ENCODE results near the gene CRPPA. TPM values are rescaled to one million over a fixed set of nuclear protein-coding genes. Genes with fewer than 3 reads are reported as not detected.
A peak's percentile ranks its signal among the peaks of the same experiment; 100 is the strongest.
"Not testable (repeated sequence)": the region's sequence is repeated elsewhere in the genome, so short reads cannot be mapped to it uniquely, and the experiment has no call there.

Gene CRPPA
- total RNA-seq, 2 experiments from 2014 or later, result 1.4 to 1.6 TPM

DNA sequence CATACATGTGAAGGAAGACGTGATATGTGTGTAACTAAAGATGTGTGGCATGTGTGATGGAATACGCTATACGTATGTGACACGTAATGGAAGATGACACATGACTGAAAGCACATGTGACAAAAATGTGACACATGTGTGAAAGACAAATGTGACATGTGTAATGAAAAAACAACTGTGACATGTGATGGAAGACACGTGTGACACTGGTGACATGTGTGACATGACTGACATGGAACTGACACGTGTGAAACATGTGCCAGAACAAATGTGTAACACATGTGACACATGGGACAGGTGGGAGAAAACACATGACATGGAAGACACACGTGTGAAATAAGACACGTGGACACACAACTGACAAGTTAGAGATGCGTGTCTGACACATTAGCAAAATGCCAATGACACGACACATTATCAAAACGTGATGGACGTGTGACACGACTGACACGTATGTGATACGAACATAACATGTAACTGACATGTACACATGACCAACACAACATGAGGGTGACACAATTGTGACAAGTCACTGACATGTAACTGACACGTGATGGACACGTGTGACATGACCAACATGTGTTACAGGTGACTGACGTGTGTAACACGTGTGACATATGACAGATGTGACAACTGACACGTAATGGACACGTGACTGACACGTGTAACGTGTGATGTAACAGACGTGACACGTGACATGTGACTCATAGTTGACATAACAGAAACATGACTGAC, 24.4 kb downstream of the CRPPA start:
- ChIA-PET CTCF (no interaction called here), POLR2A (no interaction called here)
- intact Hi-C loops (cut with micrococcal nuclease), result no loop called here
- no peak for TF ChIP-seq CTCF (IDR thresholded peaks at IDR 0.05)
- Mint-ChIP-seq H3K27me3 (no peaks in the 10 kb centered on the region), H3K4me3 (no peak overlapping the region), H3K9me3 (peaks cover 34% of the 10 kb centered on the region), H3K4me1 (ENCODE audit: low read depth) (peaks cover 3% of the 10 kb centered on the region), H3K36me3 (ENCODE audit: low read depth) (peaks cover 30% of the 10 kb centered on the region), H3K27ac (no peak overlapping the region)
- peak; percentile 20 for ATAC-seq
- no peak for DNase-seq

GRCh38 chr7:16395121-16395520, 26.2 kb downstream of the CRPPA start:
- CTCF ChIA-PET, result interaction anchor here (0.5 to 1.8 kb wide), 2 partner anchors 74 to 170 kb away, joined by 3 to 4 read pairs; no protein-coding TSS in a partner anchor
- intact Hi-C loops (cut with micrococcal nuclease), result no loop called here
- Mint-ChIP-seq H3K36me3 (ENCODE audit: low read depth) (peaks cover 24% of the 10 kb centered on the region), H3K4me3 (no peak overlapping the region), H3K4me1 (ENCODE audit: low read depth) (peaks cover 3% of the 10 kb centered on the region), H3K27me3 (no peaks in the 10 kb centered on the region), H3K9me3 (peaks cover 26% of the 10 kb centered on the region), H3K27ac (no peak overlapping the region)
- POLR2A ChIA-PET, result interaction anchor here (0.5 kb wide), 1 partner anchor 52 kb away, joined by 3 read pairs; no protein-coding TSS in a partner anchor
- ATAC-seq, result no peak
- TF ChIP-seq CTCF (IDR thresholded peaks at IDR 0.05), result no peak
- no peak for DNase-seq

GRCh38 chr7:16393862-16394422, 27.4 kb downstream of the CRPPA start:
- Mint-ChIP-seq H3K4me3 (no peak overlapping the region), H3K36me3 (ENCODE audit: low read depth) (peaks cover 17% of the 10 kb centered on the region), H3K27ac (no peak overlapping the region), H3K9me3 (peaks cover 22% of the 10 kb centered on the region), H3K27me3 (no peaks in the 10 kb centered on the region), H3K4me1 (ENCODE audit: low read depth) (peaks cover 3% of the 10 kb centered on the region)
- intact Hi-C loops (cut with micrococcal nuclease), result no loop called here
- DNase-seq (no peak), ATAC-seq (no peak)
- CTCF ChIA-PET, result interaction anchor here (1.8 kb wide), 1 partner anchor 171 kb away, joined by 4 read pairs; no protein-coding TSS in a partner anchor
- no peak for TF ChIP-seq CTCF (IDR thresholded peaks at IDR 0.05)
- POLR2A ChIA-PET, result interaction anchor here (0.6 kb wide), 1 partner anchor 540 kb away, joined by 3 read pairs; no protein-coding TSS in a partner anchor

GRCh38 chr7:16392990-16393523, 28.3 kb downstream of the CRPPA start:
- H3K27ac Mint-ChIP-seq, result no peak overlapping the region
- H3K4me3 Mint-ChIP-seq, result no peak overlapping the region
- H3K9me3 Mint-ChIP-seq, result peaks cover 21% of the 10 kb centered on the region
- ChIA-PET POLR2A (no interaction called here), CTCF (interaction anchor here (1.8 kb wide), 1 partner anchor 172 kb away, joined by 4 read pairs; no protein-coding TSS in a partner anchor)
- H3K27me3 Mint-ChIP-seq, result no peaks in the 10 kb centered on the region
- no peak for ATAC-seq
- H3K4me1 Mint-ChIP-seq (ENCODE audit: low read depth), result peaks cover 3% of the 10 kb centered on the region
- peaks cover 15% of the 10 kb centered on the region for H3K36me3 Mint-ChIP-seq (ENCODE audit: low read depth)
- TF ChIP-seq CTCF (IDR thresholded peaks at IDR 0.05), result no peak
- DNase-seq, result no peak
- intact Hi-C loops (cut with micrococcal nuclease), result no loop called here

DNA sequence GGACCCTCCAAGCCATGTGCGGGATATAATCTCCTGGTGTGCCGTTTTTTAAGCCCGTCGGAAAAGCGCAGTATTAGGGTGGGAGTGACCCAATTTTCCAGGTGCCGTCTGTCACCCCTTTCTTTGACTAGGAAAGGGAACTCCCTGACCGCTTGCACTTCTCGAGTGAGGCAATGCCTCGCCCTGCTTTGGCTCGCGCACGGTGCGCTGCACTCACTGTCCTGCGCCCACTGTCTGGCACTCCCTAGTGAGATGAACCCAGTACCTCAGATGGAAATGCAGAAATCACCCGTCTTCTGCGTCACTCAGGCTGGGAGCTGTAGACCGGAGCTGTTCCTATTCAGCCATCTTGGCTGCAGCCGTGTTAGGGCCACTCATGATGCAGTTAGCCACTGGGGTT, 37.6 kb downstream of the CRPPA start:
- H3K27me3 Mint-ChIP-seq; intact Hi-C loops (cut with micrococcal nuclease); H3K9me3 Mint-ChIP-seq; H3K27ac Mint-ChIP-seq; H3K4me3 Mint-ChIP-seq; DNase-seq; POLR2A ChIA-PET; ATAC-seq; CTCF ChIA-PET; H3K36me3 Mint-ChIP-seq (ENCODE audit: low read depth); H3K4me1 Mint-ChIP-seq (ENCODE audit: low read depth): not testable (repeated sequence)

GRCh38 chr7:16383103-16383502, 38.2 kb downstream of the CRPPA start:
- POLR2A ChIA-PET, result not testable (repeated sequence)

More at GRCh38 chr7:16383103-16383502, 38.2 kb downstream of the CRPPA start:
- H3K4me3 Mint-ChIP-seq; H3K27ac Mint-ChIP-seq; CTCF ChIA-PET; ATAC-seq; DNase-seq; H3K27me3 Mint-ChIP-seq; intact Hi-C loops (cut with micrococcal nuclease); H3K9me3 Mint-ChIP-seq; H3K4me1 Mint-ChIP-seq (ENCODE audit: low read depth); H3K36me3 Mint-ChIP-seq (ENCODE audit: low read depth): not testable (repeated sequence)

Data from activated CD8-positive, alpha-beta T cell treated with anti-CD3 and anti-CD28 coated beads for 36 hours (primary cell).